Renal cortical epithelial cell (primary cell): ENCODE results near the gene ATL2. TPM values are rescaled to one million over a fixed set of nuclear protein-coding genes. Genes with fewer than 3 reads are reported as not detected.
"Not testable (repeated sequence)": the region's sequence is repeated elsewhere in the genome, so short reads cannot be mapped to it uniquely, and the experiment has no call there.

Experiments used
- DNase-seq: peaks from one replicate; pipeline ENCODE4 v3.0.0-alpha.2; 2011; ENCODE audit warnings: low read depth
- total RNA-seq: library from RNA; depleted of rRNA; stranded (reverse); fragments of >200 nt; gene quantifications from 2 replicates; pipeline ENCODE4 v1.2.3, GENCODE V29; 2014

ATL2 gene
- total RNA-seq, 1 donor from 2014 or later, result 110 TPM

DNA sequence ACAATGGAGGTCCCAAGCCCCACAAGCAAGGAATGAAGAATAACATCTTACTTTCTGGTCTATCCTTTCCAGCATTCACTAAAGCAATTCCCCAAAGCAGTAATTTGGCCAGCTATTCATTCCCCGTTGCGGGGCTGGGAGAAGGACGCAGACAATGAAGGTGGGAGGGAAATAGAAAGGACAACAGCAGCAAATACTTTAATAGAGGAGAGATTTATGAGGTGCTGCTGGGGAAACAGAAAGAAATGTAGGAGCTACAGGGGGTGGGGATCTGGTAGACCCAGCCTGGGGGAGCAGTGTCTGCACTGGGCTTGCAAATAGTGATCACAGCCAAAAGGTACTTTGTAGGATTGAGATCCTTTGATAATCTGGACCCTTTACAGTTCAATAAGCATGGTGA lies 13.9 kb upstream of the ATL2 start:
- no peak for DNase-seq

DNA sequence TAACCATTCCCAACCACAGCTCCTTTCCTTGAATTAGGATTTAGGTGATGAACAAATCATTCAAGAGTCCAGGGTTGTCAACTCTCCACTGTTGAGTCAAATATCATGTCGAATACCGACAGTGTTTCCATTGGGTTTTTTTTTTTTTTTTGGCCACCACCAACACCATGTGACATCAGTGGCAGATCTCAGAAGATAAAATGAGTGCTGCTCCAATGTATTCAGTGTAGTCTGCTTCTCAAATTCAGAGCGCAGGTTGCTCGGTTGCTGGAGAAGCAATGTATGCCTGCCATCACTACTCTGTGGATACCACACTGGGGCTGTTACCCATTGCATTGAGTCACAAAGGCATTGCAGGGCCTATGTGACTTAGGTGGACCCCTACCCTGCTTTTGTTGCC lies 10.8 kb upstream of the ATL2 start:
- no peak for DNase-seq

GRCh38 chr2:38386821-38387220 lies 9.7 kb upstream of the ATL2 start:
- no peak for DNase-seq

DNA sequence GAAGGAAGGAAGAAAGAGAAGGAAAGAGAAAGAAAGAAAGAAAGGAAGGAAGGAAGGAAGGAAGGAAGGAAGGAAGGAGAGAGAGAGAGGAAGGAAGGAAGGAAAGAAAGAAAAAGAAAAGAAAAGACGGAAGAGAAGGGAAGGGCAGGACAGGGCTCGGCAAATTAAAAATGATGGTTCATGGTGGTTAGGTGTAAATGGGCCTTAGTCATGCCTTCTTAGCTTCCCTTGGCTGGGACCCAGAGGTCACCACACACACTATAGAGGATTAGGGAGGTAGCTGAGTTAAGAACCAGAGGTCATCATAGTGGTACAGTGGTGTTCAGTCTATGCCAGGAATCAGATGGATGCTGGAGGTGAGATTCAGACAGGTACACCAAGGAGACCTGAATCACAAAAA lies 9.3 kb upstream of the ATL2 start:
- peak; percentile 31 for DNase-seq

DNA sequence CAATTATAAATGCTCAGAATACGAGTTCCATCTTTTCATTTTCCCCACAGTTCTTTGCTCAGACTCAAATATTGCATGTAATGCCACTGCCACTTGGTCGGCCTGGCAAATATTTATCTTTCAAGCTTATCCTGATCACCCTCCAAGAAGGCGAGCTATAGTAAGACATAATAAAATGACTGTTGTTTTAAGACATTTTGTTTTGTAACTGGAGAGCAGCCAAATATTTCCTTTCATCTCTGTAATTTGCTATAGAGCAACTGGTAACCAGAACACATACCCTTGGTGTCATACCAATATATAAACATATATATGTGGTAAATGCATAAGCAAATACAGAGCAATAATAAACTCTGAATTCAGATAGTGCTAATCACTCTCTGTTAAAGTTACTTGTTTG lies 7.3 kb upstream of the ATL2 start:
- DNase-seq, result no peak

DNA sequence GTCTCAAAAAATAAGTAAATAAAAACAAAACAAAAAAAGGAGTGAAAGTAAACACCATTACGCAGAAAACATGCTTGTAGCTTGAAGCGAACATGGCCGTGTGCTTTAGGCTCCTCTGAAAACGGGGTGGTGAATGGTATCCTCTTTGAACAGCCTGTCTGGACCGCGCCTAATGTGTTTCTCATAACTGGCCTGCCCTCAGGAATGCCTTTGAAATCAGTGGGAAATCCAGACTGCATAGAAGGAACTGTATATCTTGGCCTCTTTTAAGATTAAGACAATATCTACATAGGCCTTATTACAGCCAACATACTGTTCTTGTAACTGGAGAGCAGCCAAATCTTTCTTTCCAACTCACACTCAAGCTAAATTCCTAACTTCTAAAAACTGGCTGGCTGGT lies 6.7 kb upstream of the ATL2 start:
- not testable (repeated sequence) for DNase-seq

GRCh38 chr2:38381381-38382143 lies 4.5 kb upstream of the ATL2 start:
- no peak for DNase-seq

DNA sequence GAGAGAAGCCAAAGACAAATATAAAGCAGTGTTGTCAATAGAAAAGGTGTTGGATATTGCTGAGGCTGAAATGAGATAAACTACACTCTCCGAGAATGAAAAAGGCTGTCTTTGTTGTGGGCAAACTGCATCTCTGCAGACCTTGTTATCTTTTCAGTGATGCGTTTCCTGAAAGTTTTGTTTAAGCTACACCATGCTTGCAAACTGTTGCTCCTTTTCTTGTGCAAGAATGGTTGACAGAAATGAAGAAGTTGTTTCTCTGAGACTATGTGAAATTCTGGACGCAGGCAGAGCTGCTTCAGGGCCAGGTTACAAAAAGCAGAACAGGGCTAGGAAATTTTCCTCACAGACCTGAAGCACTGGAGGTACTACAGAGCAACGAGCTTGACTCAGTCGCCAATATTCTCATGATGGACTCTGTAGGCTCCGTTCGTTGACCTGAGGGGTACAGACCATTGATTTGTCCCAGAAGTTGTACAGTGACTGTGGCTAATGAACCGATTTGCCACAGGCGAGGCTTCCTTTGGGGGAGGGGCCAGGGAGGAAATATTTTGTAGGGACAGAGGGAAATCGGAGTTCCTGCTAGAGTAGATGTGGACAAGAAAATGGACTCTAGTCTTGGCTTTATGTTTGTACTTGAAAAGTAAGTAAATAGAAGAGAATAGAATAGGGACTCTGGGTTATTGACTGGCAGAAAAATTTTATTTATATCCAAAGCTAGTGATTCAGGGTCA lies 3.5 kb upstream of the ATL2 start:
- DNase-seq, result no peak

GRCh38 chr2:38376346-38377049 lies 575 bp downstream of the ATL2 start:
- DNase-seq, result peak; percentile 63

DNA sequence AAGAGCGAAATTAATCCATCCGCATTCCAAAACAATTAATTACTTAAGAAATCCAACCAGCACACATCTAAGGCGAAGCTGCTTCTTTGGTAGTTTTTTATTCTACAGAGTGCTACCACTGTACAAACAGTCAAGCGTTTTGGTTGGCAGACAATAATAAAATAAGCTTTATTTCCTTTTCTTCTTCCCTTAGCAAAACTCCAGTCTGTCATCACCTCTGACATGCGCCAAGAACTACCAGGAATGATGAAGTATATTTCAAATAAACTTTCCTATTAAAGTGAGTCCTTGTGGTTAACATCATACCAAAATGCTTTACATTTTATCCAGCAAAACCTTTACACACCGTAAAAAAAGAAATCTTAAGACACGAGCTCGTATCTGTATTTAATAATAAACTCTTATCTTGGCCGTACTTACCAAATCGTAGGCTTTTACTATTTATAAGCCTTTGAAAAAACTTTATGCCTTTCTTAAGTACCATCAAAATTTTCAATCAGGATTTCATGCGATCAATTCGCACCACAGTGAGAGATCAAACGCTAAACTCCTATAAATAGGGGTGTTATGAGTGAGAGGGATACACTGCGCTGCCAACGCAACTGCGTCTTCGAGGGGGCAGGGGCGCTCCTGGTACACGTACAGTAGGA lies 1.3 kb downstream of the ATL2 start:
- DNase-seq, result no peak

GRCh38 chr2:38374984-38375383 lies 2.1 kb downstream of the ATL2 start:
- DNase-seq, result peak; percentile 50

DNA sequence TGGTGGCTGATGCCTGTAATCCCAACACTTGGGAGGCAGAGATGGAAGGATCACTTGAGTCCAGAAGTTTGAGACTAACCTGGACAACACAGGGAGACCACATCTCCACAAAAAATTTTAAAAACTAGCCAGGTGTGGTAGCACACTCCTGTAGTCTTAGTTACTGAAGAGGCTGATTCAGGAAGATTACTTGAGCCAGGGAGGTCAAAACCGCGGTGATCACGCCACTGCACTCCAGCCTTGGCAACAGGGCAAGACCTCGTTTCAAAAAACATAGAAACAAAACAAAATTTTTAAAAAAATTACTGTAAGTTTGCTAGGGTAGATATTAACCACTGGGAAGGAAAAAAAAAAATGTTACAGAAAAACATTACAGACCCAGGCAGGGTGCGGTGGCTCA lies 5.8 kb downstream of the ATL2 start:
- no peak for DNase-seq

GRCh38 chr2:38370664-38371063 lies 6.4 kb downstream of the ATL2 start:
- no peak for DNase-seq

GRCh38 chr2:38362232-38362631 lies 14.8 kb downstream of the ATL2 start:
- DNase-seq, result peak; percentile 72

DNA sequence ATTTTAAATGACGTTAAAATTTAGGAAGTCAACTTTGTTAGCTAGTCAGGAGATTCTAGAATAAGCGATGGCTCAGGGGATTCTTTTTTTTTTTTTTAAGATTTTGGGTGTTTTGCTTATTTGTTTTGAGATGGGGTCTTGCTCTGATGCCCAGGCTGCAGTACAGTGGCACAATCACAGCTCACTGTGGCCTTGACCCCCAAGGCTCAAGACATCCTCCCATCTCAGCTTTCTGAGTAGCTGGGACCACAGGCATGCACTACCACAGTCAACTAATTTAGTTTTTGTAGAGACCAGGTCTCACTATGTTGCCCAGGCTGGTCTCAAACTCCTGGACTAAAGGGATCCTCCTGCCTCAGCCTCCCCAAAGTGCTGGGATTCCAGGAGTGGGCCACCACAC lies 16.9 kb downstream of the ATL2 start:
- DNase-seq, result no peak

- DNase-seq, result no peak
Observed at GRCh38 chr2:38353402-38353801, 23.7 kb downstream of the ATL2 start.

- DNase-seq, result no peak
Observed at GRCh38 chr2:38352336-38352735, 24.7 kb downstream of the ATL2 start.

DNA sequence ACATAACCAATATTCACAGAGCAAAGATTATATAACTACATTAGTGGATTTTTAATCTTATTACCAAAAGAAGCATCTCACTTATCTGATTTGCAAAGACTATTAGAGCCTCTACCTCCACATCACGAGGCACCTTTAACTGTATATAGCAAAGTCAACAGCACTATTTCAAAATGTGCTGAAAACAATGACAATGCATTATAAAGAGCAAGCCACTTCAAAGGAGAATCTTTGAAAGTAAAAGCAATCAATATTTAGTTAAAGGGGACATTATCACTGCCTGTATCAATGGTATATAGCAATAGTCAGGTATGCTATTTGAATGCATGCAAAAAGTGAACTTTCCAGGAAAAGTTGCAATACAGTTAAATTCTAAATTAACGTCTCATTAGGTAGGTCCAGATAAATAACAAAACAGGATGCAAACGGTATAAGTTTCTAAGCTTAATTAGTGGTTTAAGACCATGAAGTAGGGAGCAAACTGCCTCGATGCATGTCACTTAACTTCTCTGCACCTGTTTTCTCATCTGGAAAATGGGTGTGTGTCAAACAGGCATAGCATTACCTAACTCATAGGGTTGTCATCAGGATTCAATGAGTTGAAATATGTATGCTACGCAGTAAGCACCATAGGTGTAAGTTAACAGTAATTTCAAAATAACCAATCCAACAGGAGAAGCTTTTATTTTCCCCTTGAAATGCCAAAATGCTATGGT lies 31.6 kb downstream of the ATL2 start:
- DNase-seq, result no peak

DNA sequence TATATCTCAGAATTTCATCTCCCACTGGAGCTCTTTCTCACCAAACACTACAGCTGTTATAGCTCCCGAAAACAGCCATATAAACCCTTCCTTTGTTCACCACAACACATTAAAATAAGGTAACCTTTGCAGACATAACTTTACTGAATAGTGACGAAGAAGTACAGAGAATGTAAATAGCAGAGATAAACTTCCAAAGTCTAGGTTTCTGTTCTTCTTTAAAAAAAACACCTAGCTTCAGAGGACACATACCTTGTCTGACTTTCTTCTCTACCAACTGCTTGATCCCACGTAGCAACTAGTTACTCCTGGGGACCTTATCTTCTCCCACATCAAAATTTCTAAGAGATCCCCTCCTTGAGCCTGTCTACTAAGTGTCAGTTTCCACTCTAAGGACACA lies 32.3 kb downstream of the ATL2 start:
- no peak for DNase-seq

DNA sequence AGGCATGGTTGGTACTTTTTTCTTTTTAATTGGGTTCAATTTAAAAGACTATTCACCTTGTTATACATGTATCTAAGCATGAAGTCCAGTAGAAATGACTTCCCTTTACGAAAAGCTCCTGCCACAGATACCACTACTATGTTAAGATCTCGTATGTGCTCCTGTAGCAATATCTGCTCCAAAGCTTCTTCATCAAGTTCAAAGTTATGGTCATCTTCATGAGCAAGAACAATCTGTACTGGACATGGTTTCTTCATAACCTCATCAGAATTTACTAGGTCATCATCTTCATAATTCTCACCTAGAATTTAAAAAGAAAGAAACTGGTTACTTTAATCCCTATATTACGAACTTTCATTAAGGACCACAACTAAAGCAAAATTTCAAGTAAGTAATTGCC lies 33.9 kb downstream of the ATL2 start:
- DNase-seq, result no peak

GRCh38 chr2:38336621-38337020 lies 40.5 kb downstream of the ATL2 start:
- DNase-seq, result no peak

DNA sequence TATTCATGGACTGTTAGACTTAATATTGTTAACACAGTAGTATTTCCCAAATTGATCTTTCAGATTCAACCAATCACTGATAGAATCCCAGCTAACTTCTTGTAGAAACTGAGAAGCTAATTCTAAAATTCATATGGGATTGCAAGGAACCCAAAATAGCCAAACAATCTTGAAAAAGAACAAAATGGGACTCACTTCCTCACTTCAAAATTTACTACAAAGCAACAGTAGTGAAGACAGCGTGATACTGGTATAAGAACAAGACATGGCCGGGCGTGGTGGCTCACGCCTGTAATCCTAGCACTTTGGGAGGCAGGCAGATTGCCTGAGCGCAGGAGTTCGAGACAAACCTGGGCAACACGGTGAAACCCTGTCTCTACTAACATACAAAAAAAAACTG lies 46.3 kb downstream of the ATL2 start:
- DNase-seq, result no peak
